ENCODE results near the gene TMEM39A.

The TMEM39A gene

GRCh38 chr3:119453822-119454221, 9.6 kb downstream of the TMEM39A start:
- no peak for DNase-seq (ENCODE audit: low read depth, low spot score)

GRCh38 chr3:119444590-119444989, 18.8 kb downstream of the TMEM39A start:
- DNase-seq (ENCODE audit: low read depth, low spot score), result no peak

- DNase-seq (ENCODE audit: low read depth, low spot score), result no peak
Observed at GRCh38 chr3:119443179-119443578, 20.2 kb downstream of the TMEM39A start.

GRCh38 chr3:119437691-119438258, 25.6 kb downstream of the TMEM39A start:
- DNase-seq (ENCODE audit: low read depth, low spot score), result no peak

GRCh38 chr3:119436977-119437376, 26.4 kb downstream of the TMEM39A start:
- DNase-seq (ENCODE audit: low read depth, low spot score), result no peak

GRCh38 chr3:119434703-119435102, 28.7 kb downstream of the TMEM39A start:
- DNase-seq (ENCODE audit: low read depth, low spot score), result no peak

- DNase-seq (ENCODE audit: low read depth, low spot score), result no peak
Observed at GRCh38 chr3:119433613-119434325, 29.6 kb downstream of the TMEM39A start.

GRCh38 chr3:119428538-119428937, 34.9 kb downstream of the TMEM39A start:
- DNase-seq (ENCODE audit: low read depth, low spot score), result no peak

- no peak for DNase-seq (ENCODE audit: low read depth, low spot score)
Observed at GRCh38 chr3:119427669-119428068, 35.7 kb downstream of the TMEM39A start.

GRCh38 chr3:119420196-119420595, 43.2 kb downstream of the TMEM39A start:
- no peak for DNase-seq (ENCODE audit: low read depth, low spot score)

GRCh38 chr3:119418641-119419040, 44.8 kb downstream of the TMEM39A start:
- peak; percentile 26 for DNase-seq (ENCODE audit: low read depth, low spot score)

GRCh38 chr3:119417771-119418512, 45.5 kb downstream of the TMEM39A start:
- no peak for DNase-seq (ENCODE audit: low read depth, low spot score)

- DNase-seq (ENCODE audit: low read depth, low spot score), result no peak
Observed at GRCh38 chr3:119416873-119417272, 46.5 kb downstream of the TMEM39A start.

- no peak for DNase-seq (ENCODE audit: low read depth, low spot score)
Observed at GRCh38 chr3:119413603-119414280, 49.7 kb downstream of the TMEM39A start.

- no peak for DNase-seq (ENCODE audit: low read depth, low spot score)
Observed at GRCh38 chr3:119409844-119410243, 53.6 kb downstream of the TMEM39A start.

GRCh38 chr3:119408243-119408950, 55.0 kb downstream of the TMEM39A start:
- no peak for DNase-seq (ENCODE audit: low read depth, low spot score)

- peak; percentile 34 for DNase-seq (ENCODE audit: low read depth, low spot score)
Observed at GRCh38 chr3:119405315-119405714, 58.1 kb downstream of the TMEM39A start.

GRCh38 chr3:119403201-119403600, 60.2 kb downstream of the TMEM39A start:
- DNase-seq (ENCODE audit: low read depth, low spot score), result no peak

- DNase-seq (ENCODE audit: low read depth, low spot score), result no peak
Observed at GRCh38 chr3:119402791-119403190, 60.6 kb downstream of the TMEM39A start.

GRCh38 chr3:119401503-119402440, 61.6 kb downstream of the TMEM39A start:
- no peak for DNase-seq (ENCODE audit: low read depth, low spot score)

All from astrocyte of the hippocampus (primary cell).